Activated CD8-positive, alpha-beta memory T cell treated with anti-CD3 and anti-CD28 coated beads, Interleukin-2, amount 50 U/mL, for 4 hours (primary cell): ENCODE data around the gene RPS6KA2.

Source experiments
- DNase-seq: peaks from one replicate; pipeline ENCODE4 v3.0.0-alpha.2; 2020

Gene RPS6KA2

GRCh38 chr6:166477647-166478365 is 149.2 kb downstream of the RPS6KA2 start:
- DNase-seq: no peak

DNA sequence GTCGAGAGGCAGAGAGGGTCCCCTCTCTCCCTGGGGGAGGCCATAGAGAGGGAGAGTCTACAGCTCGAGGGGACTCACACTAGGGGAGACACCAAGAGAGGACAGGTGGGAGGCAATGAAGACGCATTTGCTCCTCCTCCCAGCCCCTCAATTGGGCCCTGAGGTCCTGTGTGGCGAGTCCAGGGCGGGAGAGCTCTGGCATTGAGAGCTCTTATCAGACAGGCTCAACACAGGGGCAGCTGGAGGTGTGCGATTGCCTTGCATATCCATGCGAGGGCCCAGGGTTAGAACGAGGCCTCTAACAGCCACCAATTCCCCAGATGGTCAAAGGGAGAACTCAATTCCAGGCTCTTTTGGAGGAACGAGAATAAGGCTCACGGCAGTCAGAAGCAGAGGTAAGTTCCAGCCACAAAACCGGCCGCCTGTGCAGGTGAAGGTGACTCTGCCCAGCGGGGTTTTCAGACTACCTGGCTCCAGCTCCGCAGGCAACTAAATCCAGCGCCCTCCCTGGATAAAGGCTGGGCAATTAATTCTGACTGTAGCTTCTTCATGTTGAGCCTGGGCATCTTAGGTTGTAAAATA is 150.3 kb downstream of the RPS6KA2 start:
- DNase-seq: no peak

- DNase-seq: no peak
Measured at GRCh38 chr6:166476061-166476591, 150.9 kb downstream of the RPS6KA2 start.

GRCh38 chr6:166474721-166475565 is 152.1 kb downstream of the RPS6KA2 start:
- DNase-seq: no peak

DNA sequence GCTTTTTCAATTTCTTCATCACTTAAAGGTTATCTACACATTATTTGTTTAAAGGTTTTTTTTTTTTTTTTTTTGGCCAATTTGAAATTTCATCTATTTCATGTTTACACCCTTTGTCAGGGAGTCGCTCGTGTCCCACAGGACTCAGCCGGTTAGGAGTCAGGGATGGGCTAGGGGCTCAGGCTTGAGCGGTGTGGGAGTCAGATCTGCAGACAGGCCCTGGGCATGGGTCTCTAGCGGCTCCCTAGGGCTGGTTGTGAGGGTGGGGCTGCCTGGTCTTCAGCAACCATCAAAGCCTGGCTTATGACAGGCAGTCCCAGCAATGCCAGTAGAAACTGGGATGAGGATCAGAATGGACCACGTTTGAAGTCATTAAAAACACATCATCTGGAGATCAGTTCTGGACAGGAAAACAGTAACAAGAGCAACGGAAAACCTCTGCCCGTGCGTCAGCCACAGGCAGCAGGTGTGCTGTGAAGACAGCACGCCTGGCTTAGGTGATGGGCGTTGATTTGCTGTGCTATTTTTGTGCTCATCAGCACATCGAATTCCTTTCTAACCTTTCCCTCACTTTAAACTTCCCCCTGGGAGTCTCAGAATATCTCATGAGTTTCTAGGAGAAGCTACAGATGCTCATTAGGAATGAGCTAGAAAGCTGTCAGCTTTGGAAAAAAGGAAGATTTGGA is 153.0 kb downstream of the RPS6KA2 start:
- no peak for DNase-seq

DNA sequence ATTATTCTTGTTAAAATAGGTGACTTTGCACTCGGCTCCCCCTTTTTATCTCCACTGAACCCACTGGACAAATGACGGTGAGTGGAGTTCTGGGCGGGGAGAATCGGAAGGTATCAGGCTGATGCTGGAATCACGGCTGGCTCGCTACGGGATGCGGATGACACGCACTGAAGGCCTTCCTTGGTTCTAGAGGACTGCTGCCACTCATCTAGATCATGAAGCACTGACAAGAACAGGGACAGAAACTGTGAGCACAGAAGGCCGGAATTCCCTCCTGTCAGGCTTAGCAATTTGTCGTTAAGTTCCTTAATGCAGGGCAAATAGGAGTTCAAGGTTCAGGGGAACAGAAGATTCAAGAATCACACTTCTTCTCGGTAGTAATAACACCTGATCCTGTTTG is 154.4 kb downstream of the RPS6KA2 start:
- no peak for DNase-seq

DNA sequence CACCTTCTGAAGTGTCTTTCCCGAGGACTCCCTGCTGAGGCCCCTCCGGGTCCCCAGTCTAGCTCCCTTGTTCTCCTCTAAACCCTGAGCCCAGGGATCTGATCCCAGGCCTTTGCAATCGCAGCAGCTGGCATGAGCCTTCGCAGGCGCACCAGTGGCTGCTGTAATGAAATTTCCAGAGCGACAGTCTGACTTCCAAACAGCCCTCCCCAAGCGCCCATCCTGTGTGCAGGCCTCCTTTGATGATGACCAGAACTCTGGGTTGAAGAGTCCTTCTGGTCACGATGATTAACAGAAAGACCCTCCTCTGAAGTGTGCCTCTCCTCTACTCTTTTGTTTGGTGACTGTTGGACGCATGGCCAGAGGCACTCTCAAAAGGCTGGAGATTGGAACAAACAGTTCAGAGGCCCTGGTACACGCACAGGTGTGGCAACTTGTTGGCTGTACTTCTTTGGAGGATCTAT is 155.2 kb downstream of the RPS6KA2 start:
- DNase-seq: no peak

DNA sequence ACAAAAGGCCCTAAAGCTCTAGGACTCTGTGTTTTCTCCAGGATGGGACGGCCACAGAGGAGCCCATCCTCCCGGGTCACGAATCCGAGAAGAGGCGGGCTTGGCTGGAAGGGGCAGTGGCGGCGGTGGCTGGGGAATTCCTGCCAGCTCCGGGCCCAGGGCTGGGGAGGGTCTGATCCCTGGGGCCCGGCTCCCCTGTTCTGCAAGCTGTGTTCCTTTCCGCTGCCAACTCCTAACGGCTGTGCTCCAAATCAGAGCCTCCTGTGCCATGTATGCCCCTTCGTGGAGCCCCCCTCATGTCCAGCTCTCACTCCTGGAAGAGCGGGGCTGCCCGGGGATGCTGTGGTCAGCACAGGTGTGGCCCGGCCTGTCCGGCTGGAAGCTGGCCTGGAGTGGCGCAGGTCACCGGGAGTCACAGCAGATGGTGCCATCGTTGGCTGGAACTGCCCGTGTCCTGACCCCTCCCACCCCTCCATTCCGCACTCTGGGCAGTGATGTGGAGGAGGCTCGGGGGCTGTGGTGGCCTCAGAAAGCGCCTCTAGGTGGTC is 156.1 kb downstream of the RPS6KA2 start:
- DNase-seq: no peak

DNA sequence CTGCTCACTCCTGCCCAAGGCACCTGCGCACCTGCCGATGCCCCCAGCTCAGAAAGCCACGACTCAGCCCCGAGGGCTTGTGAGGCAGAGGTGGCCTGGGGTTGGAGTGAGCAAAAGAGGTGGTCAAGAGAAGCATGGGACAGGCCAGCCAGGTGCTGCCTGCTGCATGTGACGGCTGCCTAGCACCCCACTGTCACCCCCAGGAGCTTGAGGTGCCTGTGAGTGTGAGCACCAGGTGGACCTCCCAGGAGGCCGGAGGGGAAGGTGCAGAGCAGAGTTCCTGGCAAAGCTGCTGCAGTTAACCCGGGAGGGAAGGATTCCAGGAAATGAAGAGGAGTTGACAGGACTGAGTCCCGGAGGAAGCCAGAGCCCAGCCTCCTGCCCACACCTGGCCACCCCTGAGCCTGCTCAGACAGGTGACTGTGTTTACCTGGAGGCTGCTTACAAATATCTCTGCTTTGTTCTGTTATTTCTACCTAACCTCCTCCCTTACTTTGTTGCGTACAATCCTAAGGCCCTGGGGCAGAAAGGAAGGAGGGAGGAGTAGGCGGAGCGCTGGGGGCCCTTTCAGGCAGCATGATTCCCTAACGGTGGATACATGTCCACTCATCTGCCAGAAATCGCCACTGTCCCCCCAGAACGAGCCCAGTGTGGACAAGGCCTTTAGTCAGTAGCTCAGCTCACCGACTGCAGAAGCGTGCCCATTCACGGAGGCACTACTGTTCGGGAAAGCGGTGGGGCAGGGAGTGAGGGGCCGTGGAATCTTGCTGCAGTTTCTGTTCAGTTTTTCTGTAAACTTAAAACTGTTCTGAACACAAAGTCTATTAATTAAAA is 156.8 kb downstream of the RPS6KA2 start:
- DNase-seq: no peak

DNA sequence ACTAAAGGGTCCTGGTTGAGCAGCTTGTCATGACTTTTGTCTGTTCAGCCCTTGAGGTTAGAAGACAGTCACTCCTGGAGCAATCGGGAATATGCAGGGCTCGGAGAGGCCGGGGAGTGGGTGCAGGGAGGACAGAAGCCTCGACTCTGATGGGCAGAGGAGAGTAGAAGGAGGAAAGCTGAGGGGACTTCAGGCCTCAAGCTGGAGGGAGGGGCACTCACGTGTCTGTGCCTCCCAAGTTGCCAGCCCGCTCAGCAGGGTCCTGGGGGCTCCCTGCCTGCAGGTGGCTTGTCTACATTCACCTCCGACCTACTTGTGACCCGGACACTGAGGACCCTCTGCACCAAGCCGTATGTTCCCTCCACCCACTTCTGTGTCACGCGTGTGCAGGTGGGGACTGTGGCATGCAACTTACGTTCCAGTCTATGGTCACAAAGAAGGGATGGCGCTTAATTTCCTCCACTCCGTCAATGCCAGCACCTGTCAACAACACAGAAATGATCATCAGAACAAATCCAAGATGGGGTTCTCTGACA is 157.6 kb downstream of the RPS6KA2 start:
- DNase-seq: no peak

DNA sequence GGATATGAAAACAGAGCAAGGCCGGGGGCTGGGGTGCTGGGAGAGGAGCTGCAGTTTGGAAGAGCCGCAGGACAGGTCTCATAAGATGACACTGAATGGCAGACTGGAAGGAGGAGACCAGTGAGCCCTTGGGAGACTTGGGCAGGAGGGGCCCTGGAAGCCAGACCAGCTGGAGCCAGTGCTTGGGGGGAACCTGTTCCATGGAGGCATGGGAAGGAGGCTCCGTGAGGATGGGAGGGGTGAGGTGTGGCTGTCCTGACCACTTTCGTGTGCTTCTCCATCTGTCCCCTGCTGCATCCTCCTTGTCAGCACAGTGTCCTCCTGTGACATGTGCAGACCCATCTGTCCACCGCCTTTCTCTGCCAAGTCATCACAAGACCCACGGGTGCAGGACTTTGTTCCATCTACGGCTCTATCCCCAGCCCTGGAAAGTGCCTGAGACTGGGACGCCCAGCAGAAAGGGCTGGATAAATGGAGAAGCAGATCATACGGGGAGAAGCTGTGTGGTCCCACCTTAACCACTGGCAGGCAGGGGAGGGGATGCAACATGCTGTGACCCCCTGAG is 159.5 kb downstream of the RPS6KA2 start:
- DNase-seq: no peak

DNA sequence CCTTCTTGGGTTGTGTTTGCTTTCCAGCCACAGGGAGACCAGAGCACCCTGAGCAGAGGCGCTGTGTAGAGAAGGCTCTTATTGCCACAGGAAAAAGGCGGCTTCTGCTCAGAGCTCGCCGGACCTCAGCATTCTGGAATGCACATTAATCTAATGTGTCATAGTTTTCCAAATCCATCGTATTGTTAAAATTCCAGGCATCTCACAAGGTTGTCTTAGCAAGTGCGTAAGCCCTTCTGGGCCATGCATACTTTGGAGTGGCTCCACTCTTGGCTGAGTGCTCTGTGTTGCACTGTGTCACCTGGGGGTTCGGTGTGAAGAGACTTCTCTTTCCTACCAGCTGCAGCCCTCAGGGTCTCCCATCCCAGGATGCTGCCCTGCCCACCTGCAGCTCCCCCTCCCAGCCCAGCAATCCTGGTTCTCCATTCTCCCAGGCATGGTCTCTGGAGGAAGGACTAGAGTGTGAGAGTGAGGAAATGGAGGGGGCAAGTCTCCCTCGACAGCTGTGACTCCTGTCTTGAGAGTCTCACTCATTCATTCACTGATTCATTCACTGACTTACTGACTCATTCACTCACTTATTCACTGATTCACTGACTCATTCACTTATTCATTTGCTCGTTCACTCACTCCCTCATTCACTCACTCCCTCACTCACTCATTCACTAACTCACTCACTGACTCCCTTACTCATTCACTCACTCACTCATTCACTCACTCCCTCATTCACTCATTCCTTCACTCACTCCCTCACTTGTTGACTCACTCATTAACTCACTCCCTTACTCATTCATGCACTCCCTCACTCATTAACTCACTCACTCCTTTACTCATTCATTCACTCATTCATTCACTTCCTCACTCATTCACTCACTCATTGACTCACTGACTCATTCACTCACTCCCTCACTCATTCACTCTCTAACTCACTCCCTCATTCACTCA is 160.6 kb downstream of the RPS6KA2 start:
- DNase-seq: no peak

DNA sequence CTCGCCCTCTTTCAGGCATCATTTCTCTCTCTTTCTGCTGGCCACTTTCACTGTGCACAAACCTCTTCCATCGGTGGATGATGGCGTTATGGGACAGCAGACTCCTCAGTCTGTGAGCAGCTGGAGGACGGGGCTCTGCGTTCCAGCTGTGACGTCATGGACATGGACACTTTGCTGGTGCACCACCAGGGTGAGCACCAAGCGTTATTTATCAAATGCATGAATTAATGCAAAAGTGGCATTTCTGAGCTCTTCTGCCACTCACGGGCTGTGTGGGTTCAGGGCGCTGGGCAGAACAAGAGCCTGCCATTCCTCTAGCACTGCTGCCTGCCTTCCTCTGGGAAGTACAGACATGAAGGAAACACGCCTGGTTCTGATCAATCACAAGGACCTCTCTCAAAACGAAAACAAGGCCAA is 161.4 kb downstream of the RPS6KA2 start:
- no peak for DNase-seq

DNA sequence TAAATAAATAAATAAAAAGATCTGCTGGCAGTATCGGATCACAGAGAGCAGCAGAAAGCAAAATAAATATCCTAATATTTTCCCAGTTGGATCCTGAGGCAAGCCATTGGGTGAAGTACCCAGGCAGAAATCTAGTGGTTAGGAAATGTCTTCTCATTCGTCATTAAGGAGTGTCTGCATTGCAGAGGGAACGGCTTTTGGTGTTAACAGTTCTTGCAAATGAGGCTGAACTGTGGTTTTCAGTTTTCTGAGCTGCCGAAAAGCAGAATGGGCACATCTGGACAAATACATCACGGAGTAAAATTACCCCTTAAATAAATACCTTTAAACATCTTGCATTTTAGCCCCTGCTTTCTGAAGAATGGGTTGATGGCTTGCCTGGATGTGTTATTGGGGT is 162.1 kb downstream of the RPS6KA2 start:
- no peak for DNase-seq

GRCh38 chr6:166464068-166465002 is 162.7 kb downstream of the RPS6KA2 start:
- DNase-seq: no peak

GRCh38 chr6:166463359-166464067 is 163.5 kb downstream of the RPS6KA2 start:
- DNase-seq: no peak

GRCh38 chr6:166462461-166463135 is 164.5 kb downstream of the RPS6KA2 start:
- DNase-seq: no peak
